Activated naive CD8-positive, alpha-beta T cell (primary cell): Measurements from ENCODE around the gene UBB.

Source experiments
- H3K27ac Mint-ChIP-seq: one replicate; pipeline ENCODE4 v1.8.0; 2021; ENCODE audit warnings: mixed read lengths
- H3K27me3 Mint-ChIP-seq: one replicate; pipeline ENCODE4 v1.8.0; 2021; ENCODE audit warnings: mixed read lengths
- H3K36me3 Mint-ChIP-seq: one replicate; pipeline ENCODE4 v1.8.0; 2021; ENCODE audit warnings: mixed read lengths
- H3K4me1 Mint-ChIP-seq: one replicate; pipeline ENCODE4 v1.8.0; 2021; ENCODE audit warnings: low read depth, mixed read lengths
- H3K4me3 Mint-ChIP-seq: one replicate; pipeline ENCODE4 v1.8.0; 2021; ENCODE audit warnings: mild to moderate bottlenecking, mixed read lengths
- H3K9me3 Mint-ChIP-seq: one replicate; pipeline ENCODE4 v1.8.0; 2021; ENCODE audit warnings: low read depth, mixed read lengths

Gene UBB

DNA sequence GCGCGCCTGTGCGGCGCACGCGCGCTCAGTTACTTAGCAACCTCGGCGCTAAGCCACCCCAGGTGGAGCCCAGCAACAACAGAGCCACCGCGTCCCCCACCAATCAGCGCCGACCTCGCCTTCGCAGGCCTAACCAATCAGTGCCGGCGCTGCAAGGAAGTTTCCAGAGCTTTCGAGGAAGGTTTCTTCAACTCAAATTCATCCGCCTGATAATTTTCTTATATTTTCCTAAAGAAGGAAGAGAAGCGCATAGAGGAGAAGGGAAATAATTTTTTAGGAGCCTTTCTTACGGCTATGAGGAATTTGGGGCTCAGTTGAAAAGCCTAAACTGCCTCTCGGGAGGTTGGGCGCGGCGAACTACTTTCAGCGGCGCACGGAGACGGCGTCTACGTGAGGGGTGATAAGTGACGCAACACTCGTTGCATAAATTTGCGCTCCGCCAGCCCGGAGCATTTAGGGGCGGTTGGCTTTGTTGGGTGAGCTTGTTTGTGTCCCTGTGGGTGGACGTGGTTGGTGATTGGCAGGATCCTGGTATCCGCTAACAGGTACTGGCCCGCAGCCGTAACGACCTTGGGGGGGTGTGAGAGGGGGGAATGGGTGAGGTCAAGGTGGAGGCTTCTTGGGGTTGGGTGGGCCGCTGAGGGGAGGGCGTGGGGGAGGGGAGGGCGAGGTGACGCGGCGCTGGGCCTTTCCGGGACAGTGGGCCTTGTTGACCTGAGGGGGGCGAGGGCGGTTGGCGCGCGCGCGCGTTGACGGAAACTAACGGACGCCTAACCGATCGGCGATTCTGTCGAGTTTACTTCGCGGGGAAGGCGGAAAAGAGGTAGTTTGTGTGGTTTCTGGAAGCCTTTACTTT is at the start of gene UBB:
TSS of gene UBB (plus strand) at position 452 of the 856 bp plus-strand sequence. CDS start 817 bp downstream, outside the sequence.
- Mint-ChIP-seq H3K4me1 (peaks cover 35% of the 10 kb centered on the region), H3K36me3 (peaks cover 15% of the 10 kb centered on the region), H3K27me3 (no peaks in the 10 kb centered on the region), H3K4me3 (peak within 1 kb of the TSS; percentile 91), H3K9me3 (no peaks in the 10 kb centered on the region), H3K27ac (peak within 1 kb of the TSS; percentile 98)

DNA sequence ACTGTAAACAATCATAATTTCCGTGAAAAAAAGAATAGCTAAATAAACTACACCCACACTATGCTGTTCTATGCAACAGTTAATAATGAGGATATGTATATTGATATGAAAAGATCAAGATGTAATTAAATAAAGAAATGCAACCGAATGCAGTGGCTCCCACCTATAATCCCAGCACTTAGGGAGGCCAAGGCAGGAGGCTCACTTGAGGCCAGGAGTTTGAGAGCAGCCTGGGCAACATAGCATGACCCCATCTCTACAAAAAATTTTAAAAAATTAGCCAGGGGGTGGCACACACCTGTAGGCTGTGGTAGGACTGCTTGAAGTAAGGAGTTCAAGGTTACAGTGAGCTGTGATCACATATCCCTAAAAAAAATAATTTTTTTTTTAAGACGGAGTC is 42.5 kb upstream of the UBB start:
- Mint-ChIP-seq H3K36me3 (peaks cover 2% of the 10 kb centered on the region), H3K4me3 (no peak overlapping the region), H3K27me3 (no peaks in the 10 kb centered on the region), H3K4me1 (no peaks in the 10 kb centered on the region), H3K27ac (no peak overlapping the region), H3K9me3 (no peaks in the 10 kb centered on the region)

GRCh38 chr17:16339402-16339801 is 41.5 kb upstream of the UBB start:
- Mint-ChIP-seq H3K27me3 (no peaks in the 10 kb centered on the region), H3K27ac (no peak overlapping the region), H3K36me3 (peaks cover 4% of the 10 kb centered on the region), H3K4me1 (no peaks in the 10 kb centered on the region), H3K4me3 (no peak overlapping the region), H3K9me3 (no peaks in the 10 kb centered on the region)

DNA sequence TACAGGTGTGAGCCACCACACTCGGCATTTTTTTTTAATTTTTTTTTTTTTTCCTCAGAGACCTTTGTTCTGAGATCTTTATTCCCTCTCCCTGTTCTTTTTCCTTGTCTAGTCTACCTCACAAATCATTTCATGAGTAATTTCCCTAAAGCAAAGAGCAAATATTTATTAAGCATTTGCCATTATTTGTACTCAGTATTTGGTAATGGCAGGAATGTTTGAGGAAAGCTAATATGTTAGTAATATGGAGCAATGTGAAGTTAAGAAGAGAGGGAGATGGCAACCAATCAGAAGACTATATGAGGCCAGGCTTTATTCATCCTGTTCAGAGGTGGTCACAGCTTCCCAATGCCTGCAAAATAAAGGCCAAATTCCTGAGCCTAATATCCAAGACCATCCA is 40.9 kb upstream of the UBB start:
- no peak overlapping the region for H3K4me3 Mint-ChIP-seq
- no peaks in the 10 kb centered on the region for H3K4me1 Mint-ChIP-seq
- no peak overlapping the region for H3K27ac Mint-ChIP-seq
- H3K27me3 Mint-ChIP-seq, result no peaks in the 10 kb centered on the region
- no peaks in the 10 kb centered on the region for H3K9me3 Mint-ChIP-seq
- peaks cover 4% of the 10 kb centered on the region for H3K36me3 Mint-ChIP-seq

DNA sequence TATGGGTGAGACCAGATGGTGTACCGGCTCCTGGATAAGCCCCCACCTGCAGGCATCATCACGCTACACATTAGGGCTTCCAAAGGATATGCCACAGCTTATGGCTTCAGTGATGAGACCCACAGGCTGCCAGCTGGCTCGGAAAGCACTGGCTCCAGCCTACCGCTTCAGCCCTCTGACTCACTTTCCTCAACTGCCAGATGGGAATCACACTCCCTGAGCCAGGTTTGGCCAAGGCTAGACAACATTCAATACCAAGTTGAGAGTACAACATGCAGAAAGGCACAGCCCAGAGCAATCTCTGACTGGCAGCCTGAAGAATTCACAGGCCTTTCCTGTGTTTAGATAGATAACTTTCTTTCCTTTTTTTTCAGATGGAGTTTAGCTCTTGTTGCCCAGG is 37.9 kb upstream of the UBB start:
- Mint-ChIP-seq H3K27me3 (no peaks in the 10 kb centered on the region), H3K4me3 (no peak overlapping the region), H3K27ac (no peak overlapping the region), H3K9me3 (no peaks in the 10 kb centered on the region), H3K4me1 (no peaks in the 10 kb centered on the region), H3K36me3 (peaks cover 7% of the 10 kb centered on the region)

DNA sequence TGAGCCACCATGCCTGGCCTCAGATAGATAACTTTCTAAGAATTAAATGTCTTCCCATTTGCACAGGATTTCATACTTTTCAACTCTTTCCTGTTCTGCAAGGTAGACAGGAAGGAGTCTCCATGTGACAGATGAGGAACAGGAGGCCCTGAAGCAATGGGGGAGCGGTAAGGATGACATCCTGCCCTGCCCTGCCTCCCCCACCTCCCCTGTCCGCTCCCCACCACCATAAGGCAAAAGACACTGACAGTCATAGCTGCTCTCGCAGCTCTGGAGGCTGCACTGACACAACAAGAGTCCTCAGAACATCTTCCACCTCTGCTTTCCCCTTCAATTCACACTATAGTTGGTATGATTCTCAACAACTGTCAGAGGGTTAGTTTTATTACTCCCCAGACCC is 37.3 kb upstream of the UBB start:
- Mint-ChIP-seq H3K27me3 (no peaks in the 10 kb centered on the region), H3K4me1 (no peaks in the 10 kb centered on the region), H3K27ac (no peak overlapping the region), H3K4me3 (no peak overlapping the region), H3K36me3 (peaks cover 5% of the 10 kb centered on the region), H3K9me3 (no peaks in the 10 kb centered on the region)

DNA sequence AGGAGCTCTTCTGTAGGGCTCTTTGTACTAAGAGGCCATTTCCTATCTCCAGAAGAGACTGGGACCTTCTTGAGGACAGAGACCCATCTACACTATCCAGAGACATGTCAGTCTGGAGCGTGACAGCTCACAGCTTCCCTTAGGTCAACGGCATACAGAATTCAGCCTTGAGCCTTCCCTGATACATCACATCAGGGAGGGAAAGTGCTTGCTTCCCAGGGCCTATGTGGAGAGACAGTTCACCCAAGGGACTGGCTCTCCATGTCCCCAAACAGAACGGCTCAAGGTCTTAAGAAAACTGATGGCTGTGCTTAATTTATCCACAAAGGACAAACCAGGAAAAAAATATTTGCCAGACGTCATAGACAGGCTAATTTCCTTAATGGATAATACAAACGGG is 35.3 kb upstream of the UBB start:
- no peak overlapping the region for H3K4me3 Mint-ChIP-seq
- H3K36me3 Mint-ChIP-seq, result peaks cover 5% of the 10 kb centered on the region
- no peak overlapping the region for H3K27ac Mint-ChIP-seq
- H3K9me3 Mint-ChIP-seq, result no peaks in the 10 kb centered on the region
- peaks cover 5% of the 10 kb centered on the region for H3K4me1 Mint-ChIP-seq
- H3K27me3 Mint-ChIP-seq, result no peaks in the 10 kb centered on the region

GRCh38 chr17:16346721-16347271 is 34.1 kb upstream of the UBB start:
- Mint-ChIP-seq H3K9me3 (no peaks in the 10 kb centered on the region), H3K36me3 (peaks cover 5% of the 10 kb centered on the region), H3K27me3 (no peaks in the 10 kb centered on the region), H3K4me3 (no peak overlapping the region), H3K27ac (no peak overlapping the region), H3K4me1 (peaks cover 15% of the 10 kb centered on the region)

DNA sequence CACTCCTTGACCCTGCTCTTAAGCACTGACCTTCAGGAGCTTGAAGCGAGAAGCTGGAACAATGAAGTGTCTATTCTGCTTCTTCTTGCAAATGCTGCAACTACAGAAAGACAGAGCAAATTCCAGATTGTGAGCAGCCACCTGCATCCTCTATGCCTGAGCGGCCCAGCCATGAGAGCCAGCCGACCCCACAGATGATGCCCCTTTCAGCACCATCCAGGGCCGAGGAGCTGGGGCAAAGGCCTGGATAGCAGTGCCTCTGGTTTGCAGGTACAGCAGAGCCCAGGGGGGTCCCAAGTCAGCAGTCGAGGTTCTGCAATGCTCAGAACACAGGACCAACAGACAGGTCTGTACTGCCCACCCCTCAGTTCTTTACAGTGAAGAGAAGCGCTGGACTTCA is 32.3 kb upstream of the UBB start:
- H3K27ac Mint-ChIP-seq, result no peak overlapping the region

GRCh38 chr17:16349431-16349830 is 31.5 kb upstream of the UBB start:
- H3K36me3 Mint-ChIP-seq, result peaks cover 3% of the 10 kb centered on the region
- peaks cover 26% of the 10 kb centered on the region for H3K4me1 Mint-ChIP-seq
- no peak overlapping the region for H3K4me3 Mint-ChIP-seq
- no peaks in the 10 kb centered on the region for H3K27me3 Mint-ChIP-seq
- H3K9me3 Mint-ChIP-seq, result no peaks in the 10 kb centered on the region
- H3K27ac Mint-ChIP-seq, result no peak overlapping the region

More for the DNA sequence above, 32.3 kb upstream of the UBB start:
- Mint-ChIP-seq H3K9me3 (no peaks in the 10 kb centered on the region), H3K36me3 (peaks cover 5% of the 10 kb centered on the region), H3K27me3 (no peaks in the 10 kb centered on the region), H3K4me1 (peaks cover 22% of the 10 kb centered on the region), H3K4me3 (no peak overlapping the region)

GRCh38 chr17:16351831-16352230 is 29.1 kb upstream of the UBB start:
- Mint-ChIP-seq H3K36me3 (peaks cover 3% of the 10 kb centered on the region), H3K27ac (peak overlapping the region; percentile 95), H3K27me3 (no peaks in the 10 kb centered on the region), H3K4me1 (peaks cover 26% of the 10 kb centered on the region), H3K9me3 (no peaks in the 10 kb centered on the region), H3K4me3 (peak overlapping the region; percentile 97)

DNA sequence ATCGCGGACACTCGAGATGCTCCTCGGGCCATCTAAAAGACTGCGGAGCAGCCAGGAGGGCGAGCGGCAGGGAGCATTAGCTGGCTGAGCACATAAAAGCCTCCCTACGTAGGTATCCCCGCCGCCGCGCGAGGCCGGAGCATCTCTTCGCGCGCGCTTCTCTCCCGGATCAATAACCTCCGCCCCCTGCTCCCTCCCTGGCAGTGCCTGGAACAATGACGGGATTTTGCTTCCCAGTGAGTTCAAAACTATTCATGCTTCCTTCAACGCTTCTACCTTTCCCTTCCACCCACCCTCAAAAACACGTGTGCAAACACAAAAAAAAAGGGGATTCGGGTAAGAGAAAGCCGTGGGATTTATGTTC is 28.6 kb upstream of the UBB start:
- Mint-ChIP-seq H3K9me3 (no peaks in the 10 kb centered on the region), H3K27ac (peak overlapping the region; percentile 95), H3K4me3 (peak overlapping the region; percentile 97), H3K27me3 (no peaks in the 10 kb centered on the region), H3K4me1 (peaks cover 26% of the 10 kb centered on the region), H3K36me3 (peaks cover 3% of the 10 kb centered on the region)

DNA sequence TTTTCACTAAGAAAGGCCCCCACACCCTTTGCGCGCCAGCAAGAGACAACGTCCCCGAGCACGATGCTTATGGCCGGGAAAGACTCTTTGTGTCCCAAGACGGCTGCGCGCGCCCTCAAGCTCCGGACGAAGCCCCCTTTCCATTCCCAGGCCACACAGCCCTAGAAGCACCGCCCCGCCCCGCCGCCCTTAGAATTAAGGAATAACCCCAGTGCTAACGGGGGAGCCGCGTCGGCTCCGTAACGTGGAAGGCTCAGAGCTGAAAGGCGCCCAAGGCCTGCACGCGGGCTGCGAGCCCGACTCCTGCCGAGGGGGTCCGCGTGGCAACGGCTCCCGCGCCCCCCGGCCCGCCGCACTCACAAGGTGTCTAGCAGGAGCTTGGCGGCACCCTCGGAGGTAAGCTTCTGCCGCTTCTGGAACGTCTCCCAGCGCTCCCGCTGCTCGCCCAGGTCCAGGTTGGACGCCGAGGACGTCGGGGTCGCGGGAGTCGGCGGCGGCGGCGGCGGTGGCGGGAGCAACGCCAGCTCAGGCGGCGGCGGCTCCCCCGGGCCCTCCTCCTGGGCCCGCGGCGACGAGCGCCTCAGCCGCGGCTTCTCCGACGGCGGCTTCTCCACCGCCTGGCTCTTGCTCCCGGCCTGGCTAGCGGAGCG is 28.1 kb upstream of the UBB start:
- Mint-ChIP-seq H3K9me3 (no peaks in the 10 kb centered on the region), H3K36me3 (no peaks in the 10 kb centered on the region), H3K27ac (peak overlapping the region; percentile 95), H3K4me3 (peak overlapping the region; percentile 97), H3K4me1 (peaks cover 26% of the 10 kb centered on the region), H3K27me3 (no peaks in the 10 kb centered on the region)

GRCh38 chr17:16353317-16354174 is 27.3 kb upstream of the UBB start, which contains the start of gene CENPV:
Gene CENPV, minus strand, starts transcription at chr17:16353469. Its CDS starts 33 bp downstream, at chr17:16353436.
- peaks cover 26% of the 10 kb centered on the region for H3K4me1 Mint-ChIP-seq
- no peaks in the 10 kb centered on the region for H3K27me3 Mint-ChIP-seq
- H3K9me3 Mint-ChIP-seq, result no peaks in the 10 kb centered on the region

More at GRCh38 chr17:16353317-16354174, 27.3 kb upstream of the UBB start, which contains the start of gene CENPV:
- Mint-ChIP-seq H3K36me3 (no peaks in the 10 kb centered on the region), H3K27ac (peak within 1 kb of the TSS; percentile 95), H3K4me3 (peak within 1 kb of the TSS; percentile 97)
